Fibroblast of lung (primary cell): ENCODE data around the gene CENPN.

Experiments
- CTCF ChIP-seq, 2 donors: IDR thresholded peaks in 1 of 2; conservative IDR thresholded peaks in 1 of 2; 1 replicate in 1 of 2; 2 replicates in 1 of 2; pipeline ENCODE4 v1.5.1; 2011 to 2012; ENCODE audit warnings: low read length in 2 of 2, control low read depth in 1 of 2, inconsistent platforms in 1 of 2, low read depth in 1 of 2, mild to moderate bottlenecking in 1 of 2
- EZH2 ChIP-seq: IDR thresholded peaks from 2 replicates; pipeline ENCODE4 v1.5.1; 2012; ENCODE audit warnings: low read length, control low read depth, mild to moderate bottlenecking; ENCODE audit errors: missing control alignments

GRCh38 chr16:80972611-80973010, 34.4 kb upstream of the CENPN start:
- TF ChIP-seq CTCF (conservative IDR thresholded peaks at IDR 0.05 in 1 of 2, IDR thresholded peaks at IDR 0.05 in 1 of 2; ENCODE audit: low read depth in 1 of 2, low read length in 2 of 2) (no peak), EZH2 (no peak)
